GM21360 (cell line): ENCODE data around the gene ZNF232.
"Not testable (repeated sequence)": the region's sequence is repeated elsewhere in the genome, so short reads cannot be mapped to it uniquely, and the experiment has no call there.

Source experiments
- ATAC-seq: cut with Tn5 transposase; IDR thresholded peaks from one replicate; pipeline ENCODE4 v1.9.1; 2021; ENCODE audit warnings: mild to moderate bottlenecking, moderate library complexity; ENCODE audit not compliant: unreplicated experiment

Gene ZNF232

DNA sequence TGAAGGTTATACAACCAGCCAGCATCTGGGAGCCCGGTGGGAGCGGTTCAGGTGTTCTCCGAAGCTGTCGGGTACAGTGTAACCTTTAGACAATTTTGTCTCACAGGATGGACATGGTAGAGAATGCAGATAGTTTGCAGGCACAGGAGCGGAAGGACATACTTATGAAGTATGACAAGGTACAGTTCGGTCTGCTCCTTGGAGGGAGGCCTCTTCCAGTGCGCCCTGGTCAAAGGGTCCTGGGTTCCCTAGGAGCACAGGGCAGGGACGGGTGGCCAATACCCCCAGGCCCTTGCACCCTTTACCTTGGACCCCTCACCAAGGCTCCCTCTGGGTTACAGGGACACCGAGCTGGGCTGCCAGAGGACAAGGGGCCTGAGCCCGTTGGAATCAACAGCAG is 18.6 kb upstream of the ZNF232 start:
- ATAC-seq = not testable (repeated sequence)

GRCh38 chr17:5129770-5130169 is 18.1 kb upstream of the ZNF232 start:
- ATAC-seq = not testable (repeated sequence)

DNA sequence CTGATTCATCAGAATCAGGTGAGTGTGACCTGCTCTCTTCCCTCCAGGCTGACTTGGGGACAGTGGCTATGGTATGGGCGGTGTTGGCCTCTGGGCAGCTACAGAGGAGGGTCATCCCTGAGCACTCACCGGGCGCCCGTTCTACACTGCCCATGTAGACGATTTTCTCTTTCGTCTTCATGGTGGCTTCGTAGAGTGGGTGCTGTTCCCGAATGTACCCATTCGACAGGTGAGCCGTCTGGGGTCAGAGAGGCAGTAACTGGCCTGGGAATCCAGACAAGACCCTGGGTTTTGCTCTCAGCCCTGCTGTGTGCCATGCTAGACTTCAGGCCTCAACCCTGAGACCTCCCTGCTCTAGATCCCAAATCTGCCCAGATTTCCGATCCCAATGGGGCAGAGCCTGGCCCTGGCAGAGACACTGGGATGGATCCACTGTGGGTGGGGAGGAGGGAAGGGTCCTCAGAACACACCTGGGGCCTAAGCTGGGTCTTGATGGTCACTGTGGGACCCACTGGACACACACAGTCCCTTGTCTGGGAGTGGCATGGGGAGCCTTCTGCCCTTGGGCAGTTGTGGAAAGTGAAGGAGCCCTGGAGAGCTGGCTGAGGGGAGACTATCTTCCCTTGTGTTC is 17.3 kb upstream of the ZNF232 start:
- no peak for ATAC-seq

DNA sequence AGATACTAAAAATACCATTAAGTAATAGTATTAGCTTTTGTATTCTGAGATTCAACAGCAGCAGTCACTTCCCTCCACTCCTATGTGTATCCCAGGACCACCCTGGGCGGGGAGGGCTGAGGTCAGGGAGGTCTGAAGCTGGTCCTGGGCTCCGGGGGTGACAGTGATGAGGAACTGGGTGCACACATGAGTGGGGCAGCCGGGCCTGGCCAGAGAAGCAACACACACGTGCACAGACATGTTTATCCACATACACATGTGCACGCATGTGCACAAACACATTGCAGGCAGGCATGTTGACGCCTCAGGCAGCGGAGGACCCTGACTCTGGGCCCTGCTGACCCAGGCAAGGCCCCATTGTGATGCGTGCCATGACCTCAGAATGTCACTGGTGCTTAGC is 16.7 kb upstream of the ZNF232 start:
- ATAC-seq = not testable (repeated sequence)

- ATAC-seq = no peak
Observed at GRCh38 chr17:5127910-5128309, 16.2 kb upstream of the ZNF232 start.

- no peak for ATAC-seq
Observed at GRCh38 chr17:5126719-5127488, 15.2 kb upstream of the ZNF232 start.

- ATAC-seq = not testable (repeated sequence)
Observed at GRCh38 chr17:5124896-5125295, 13.2 kb upstream of the ZNF232 start.

GRCh38 chr17:5124125-5124760 is 12.6 kb upstream of the ZNF232 start:
- ATAC-seq = not testable (repeated sequence)

GRCh38 chr17:5123343-5124124 is 11.9 kb upstream of the ZNF232 start:
- ATAC-seq = no peak

- ATAC-seq = no peak
Observed at GRCh38 chr17:5122586-5123342, 11.1 kb upstream of the ZNF232 start.

GRCh38 chr17:5122056-5122455 is 10.4 kb upstream of the ZNF232 start:
- not testable (repeated sequence) for ATAC-seq

DNA sequence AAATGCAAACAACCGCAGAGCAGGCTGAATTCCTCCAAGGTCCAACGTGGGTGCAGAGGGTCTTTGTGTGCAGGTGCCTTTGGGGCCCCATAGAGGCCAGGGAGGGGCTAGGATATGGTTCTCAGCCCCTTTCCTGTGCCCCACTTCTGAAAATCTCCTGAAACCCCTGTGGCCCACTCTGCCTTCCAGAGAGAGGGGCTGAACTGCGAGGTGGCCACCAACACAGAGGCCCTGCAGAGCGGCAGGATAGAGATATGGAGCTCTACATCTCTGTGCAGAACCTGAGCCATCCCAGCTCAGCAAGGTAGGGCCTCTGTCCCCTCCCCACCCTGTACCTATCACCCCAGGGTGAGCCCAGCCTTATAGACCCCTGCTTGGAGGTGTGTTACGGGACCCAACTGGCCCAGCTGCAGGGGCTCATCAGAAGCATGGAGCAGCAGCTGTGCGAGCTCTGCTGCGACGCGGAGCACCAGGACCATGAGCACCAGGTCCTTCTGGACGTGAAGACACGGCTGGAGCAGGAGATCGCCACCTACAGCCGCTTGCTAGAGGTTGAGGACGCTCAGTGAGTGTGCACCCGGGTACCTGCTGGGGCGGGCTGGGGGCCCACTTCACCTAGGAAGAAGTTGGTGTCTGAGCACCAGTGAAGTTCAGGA is 9.6 kb upstream of the ZNF232 start:
- ATAC-seq = no peak

GRCh38 chr17:5120436-5121185 is 8.9 kb upstream of the ZNF232 start:
- not testable (repeated sequence) for ATAC-seq

- ATAC-seq = no peak
Observed at GRCh38 chr17:5120036-5120435, 8.4 kb upstream of the ZNF232 start.

DNA sequence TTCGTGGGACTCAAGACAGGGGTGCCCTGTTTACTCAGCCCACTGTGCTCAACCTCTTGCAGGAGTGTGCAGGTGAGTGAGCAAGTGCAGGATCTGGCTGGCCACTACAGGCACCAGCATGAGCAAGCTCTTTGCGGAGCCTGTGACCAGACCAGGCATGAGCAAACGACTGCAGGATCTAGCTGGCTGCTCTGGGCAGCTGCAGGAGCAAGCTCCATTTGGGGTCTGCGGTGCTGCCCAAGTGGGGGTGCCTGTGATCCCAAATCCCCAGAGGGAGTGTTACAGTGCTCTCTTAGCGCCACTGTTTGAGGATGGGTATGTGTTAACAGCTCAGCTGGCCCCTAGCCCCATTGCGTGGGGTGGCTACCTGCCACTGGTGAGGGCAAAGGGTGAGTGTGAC is 6.5 kb upstream of the ZNF232 start:
- no peak for ATAC-seq

- no peak for ATAC-seq
Observed at GRCh38 chr17:5115673-5116651, 4.3 kb upstream of the ZNF232 start, which contains the start of gene USP6. Gene USP6 (plus strand): TSS chr17:5116032. CDS start chr17:5130368, 14,336 bp downstream.

- ATAC-seq = no peak
Observed at GRCh38 chr17:5110816-5111215, 862 bp downstream of the ZNF232 start.

GRCh38 chr17:5100832-5101231 is 10.8 kb downstream of the ZNF232 start:
- no peak for ATAC-seq
